Psoas muscle (tissue), 8 donors: ENCODE data around the gene LCE2A. TPM values are rescaled to one million over a fixed set of nuclear protein-coding genes. Genes with fewer than 3 reads are reported as not detected.
"Not testable (repeated sequence)": the region's sequence is repeated elsewhere in the genome, so short reads cannot be mapped to it uniquely, and the experiment has no call there.

Source experiments
- ATAC-seq, 4 donors: fragments of 200-7000 bp; cut with Tn5 transposase; one replicate each; pipeline ENCODE4 v1.9.1; 2020; ENCODE audit warnings: moderate library complexity in 3 of 4, mild to moderate bottlenecking in 2 of 4
- DNase-seq, 2 donors: peaks; one replicate each; pipeline ENCODE4 v3.0.0-alpha.2; 2020
- H3K27ac ChIP-seq: fragments of 200-600 bp; one replicate; pipeline ENCODE4 v1.8.0; 2022
- H3K27me3 ChIP-seq, 3 donors: fragments of 200-600 bp in 1 of 3; one replicate each; pipeline versions ENCODE4 v1.6.1 to v1.8.0; 2013 to 2022; ENCODE audit warnings: low read length in 2 of 3, mild to moderate bottlenecking in 2 of 3, moderate library complexity in 1 of 3; ENCODE audit not compliant: insufficient read depth in 3 of 3
- H3K36me3 ChIP-seq, 2 donors: fragments of 200-600 bp in 1 of 2; one replicate each; pipeline versions ENCODE4 v1.6.1 to v1.8.0; 2013 to 2022; ENCODE audit warnings: low read depth in 1 of 2, mild to moderate bottlenecking in 1 of 2, moderate library complexity in 1 of 2; ENCODE audit not compliant: insufficient read depth in 1 of 2
- H3K4me1 ChIP-seq: fragments of 200-600 bp; one replicate; pipeline ENCODE4 v1.8.0; 2022
- H3K4me3 ChIP-seq: fragments of 200-600 bp; one replicate; pipeline ENCODE4 v1.8.0; 2022; ENCODE audit warnings: mild to moderate bottlenecking
- H3K9me3 ChIP-seq: fragments of 200-600 bp; one replicate; pipeline ENCODE4 v1.8.0; 2022
- WGBS, 3 donors: extraction: QIAGEN DNeasy Blood & Tissue Kit; methylation state at CpG; one replicate each; pipeline versions ENCODE4 v1.1.6 to v1.1.7; 2013; 5-methylcytosine and 5-hydroxymethylcytosine counted together
- intact Hi-C, 2 donors: fragments of 100-400 bp; cut with DNase I; formaldehyde crosslinking; loops; one replicate each; pipeline versions ENCODE4 v1.11.0 to v1.14.2; 2022
- polyA plus RNA-seq, 3 donors: library from polyadenylated mRNA; stranded (reverse); fragments of 200-250 nt; gene quantifications; one replicate each; pipeline ENCODE4 v1.2.3, GENCODE V29; 2013
- total RNA-seq, 4 donors: library from RNA; stranded (reverse); fragmentation: NEBNext Ultra II Directional in 2 of 4; extraction: Animal tissue kit (Norgen Biotek cat#: 25700) in 2 of 4; gene quantifications; one replicate each; pipeline versions ENCODE4 v1.2.1 to v1.2.4, GENCODE V29; 2021 to 2023
- TF ChIP-seq, protein P1 (sequence below): fragments of 200-600 bp; IDR thresholded peaks from one replicate; pipeline ENCODE4 v1.8.0; 2022; ENCODE audit warnings: antibody characterized with exemption
- donor health status: healthy with polysubstance abuse.
- donor health status: DM: no; HTN: no; CAD: no; lungs with moderate emphysema.
- donor health status: Bipolar disorder and iron deficiency.
- donor health status: healthy.
- donor health status: DM: yes; HTN: yes; CAD: no.
- donor health status: DM: no; HTN: no; CAD: no.
- donor health status: DM: no; HTN: no; CAD: no.
- donor health status: DM: yes; HTN: yes; CAD: no.

The LCE2A gene
- total and polyA plus RNA-seq, 7 donors: not detected

DNA sequence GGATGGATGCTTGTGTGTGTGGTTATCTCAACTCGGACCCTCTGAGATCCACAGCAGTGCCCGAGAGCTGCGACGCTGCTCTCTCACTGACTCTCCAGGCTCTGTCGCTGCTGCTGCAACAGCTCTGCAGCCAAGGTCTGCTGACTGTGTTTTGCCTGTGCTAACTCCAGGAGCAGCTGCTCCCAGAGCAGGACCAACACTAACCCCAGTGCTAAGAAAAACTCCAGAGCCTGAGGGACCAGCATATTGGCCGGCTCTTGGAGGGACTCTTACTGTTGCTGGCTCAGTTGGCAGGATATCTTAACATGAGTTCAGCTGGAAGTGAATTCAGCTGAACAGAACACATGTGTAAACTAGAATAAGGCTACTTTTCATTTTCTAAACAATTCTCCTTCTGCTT lies 18.7 kb upstream of the LCE2A start:
- TF ChIP-seq, protein P1, sequence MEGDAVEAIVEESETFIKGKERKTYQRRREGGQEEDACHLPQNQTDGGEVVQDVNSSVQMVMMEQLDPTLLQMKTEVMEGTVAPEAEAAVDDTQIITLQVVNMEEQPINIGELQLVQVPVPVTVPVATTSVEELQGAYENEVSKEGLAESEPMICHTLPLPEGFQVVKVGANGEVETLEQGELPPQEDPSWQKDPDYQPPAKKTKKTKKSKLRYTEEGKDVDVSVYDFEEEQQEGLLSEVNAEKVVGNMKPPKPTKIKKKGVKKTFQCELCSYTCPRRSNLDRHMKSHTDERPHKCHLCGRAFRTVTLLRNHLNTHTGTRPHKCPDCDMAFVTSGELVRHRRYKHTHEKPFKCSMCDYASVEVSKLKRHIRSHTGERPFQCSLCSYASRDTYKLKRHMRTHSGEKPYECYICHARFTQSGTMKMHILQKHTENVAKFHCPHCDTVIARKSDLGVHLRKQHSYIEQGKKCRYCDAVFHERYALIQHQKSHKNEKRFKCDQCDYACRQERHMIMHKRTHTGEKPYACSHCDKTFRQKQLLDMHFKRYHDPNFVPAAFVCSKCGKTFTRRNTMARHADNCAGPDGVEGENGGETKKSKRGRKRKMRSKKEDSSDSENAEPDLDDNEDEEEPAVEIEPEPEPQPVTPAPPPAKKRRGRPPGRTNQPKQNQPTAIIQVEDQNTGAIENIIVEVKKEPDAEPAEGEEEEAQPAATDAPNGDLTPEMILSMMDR: no peak
- WGBS, 3 donors: 27 to 37% (median 31%) methylated on average over 6 of the region's 6 CpGs
- Histone ChIP-seq H3K36me3 (no peaks in the 10 kb centered on the region), H3K27ac (no peak overlapping the region), H3K27me3 (no peaks in the 10 kb centered on the region), H3K4me3 (no peak overlapping the region), H3K9me3 (no peaks in the 10 kb centered on the region), H3K4me1 (no peaks in the 10 kb centered on the region)
- intact Hi-C loops: no loop called here
- no peak for DNase-seq
- no peak for ATAC-seq

DNA sequence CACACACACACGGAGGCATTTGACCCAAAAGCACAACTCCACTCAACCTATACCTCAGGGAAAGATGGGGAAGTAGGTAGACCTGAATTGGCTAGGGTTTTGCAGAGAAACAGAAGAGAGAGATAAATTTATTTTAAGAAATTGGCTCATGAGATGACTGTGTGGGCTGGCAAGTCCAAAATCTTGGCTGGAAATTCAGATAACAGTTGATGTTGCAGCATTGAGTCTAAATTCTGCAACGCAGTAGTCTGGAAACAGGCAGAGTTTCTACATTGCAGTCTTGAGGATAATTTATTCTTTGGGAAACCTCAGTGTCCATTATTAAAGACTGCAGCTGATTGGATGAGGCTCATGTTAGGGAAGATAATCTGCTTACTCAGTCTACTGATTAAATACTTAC lies 16.5 kb upstream of the LCE2A start:
- Histone ChIP-seq H3K9me3 (no peaks in the 10 kb centered on the region), H3K27me3 (no peaks in the 10 kb centered on the region), H3K4me3 (no peak overlapping the region), H3K4me1 (no peaks in the 10 kb centered on the region), H3K36me3 (no peaks in the 10 kb centered on the region), H3K27ac (no peak overlapping the region)
- intact Hi-C loops: no loop called here
- DNase-seq (no peak), ATAC-seq (no peak)
- 43 to 46% (median 44%) methylated on average over 2 of the region's 2 CpGs for WGBS, 3 donors
- TF ChIP-seq, protein P1: no peak

DNA sequence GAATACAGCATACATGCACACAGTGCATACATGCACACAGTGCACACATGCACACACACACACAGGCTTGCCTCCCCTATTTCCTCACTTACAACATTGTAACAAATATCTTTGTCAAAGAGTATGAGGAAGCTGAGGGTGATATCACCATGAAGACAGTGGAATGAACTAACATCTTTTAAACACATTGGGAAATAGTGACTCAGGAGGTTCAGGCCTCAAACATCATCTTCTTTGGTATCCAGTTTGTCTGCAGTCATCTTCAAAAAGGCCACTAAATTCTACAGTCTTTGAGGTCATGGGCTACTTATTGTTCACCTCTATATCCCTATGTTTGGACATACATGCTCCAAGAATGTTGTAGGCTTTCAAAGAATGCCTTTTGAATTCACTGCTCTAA lies 14.3 kb upstream of the LCE2A start:
- no peak for ATAC-seq
- DNase-seq: no peak
- Histone ChIP-seq H3K27me3 (no peaks in the 10 kb centered on the region), H3K36me3 (no peaks in the 10 kb centered on the region), H3K4me3 (no peak overlapping the region), H3K27ac (no peak overlapping the region), H3K4me1 (no peaks in the 10 kb centered on the region), H3K9me3 (no peaks in the 10 kb centered on the region)
- intact Hi-C loops: no loop called here
- TF ChIP-seq, protein P1: no peak

DNA sequence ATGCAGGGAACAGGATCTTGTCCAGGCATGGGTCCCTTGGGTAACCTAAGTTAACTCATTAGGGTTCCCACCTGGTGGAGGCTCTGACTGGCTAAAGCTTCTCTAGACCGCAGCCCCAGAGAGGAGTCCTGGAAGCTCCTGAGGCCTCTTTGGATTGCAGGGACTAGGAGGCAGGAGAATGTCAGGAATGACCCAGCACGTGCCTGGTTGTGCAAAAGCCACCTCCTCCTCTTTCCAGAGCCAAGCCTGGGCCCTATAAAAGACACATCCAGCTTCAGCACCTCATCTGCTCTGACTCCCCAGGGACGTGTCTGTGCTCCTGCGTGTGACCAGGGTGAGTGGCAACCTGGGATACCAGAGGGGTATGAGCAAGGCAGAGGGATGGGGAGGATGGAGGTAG lies 12.3 kb upstream of the LCE2A start, which contains the start of gene LCE2B:
TSS of gene LCE2B (plus strand) at position 301 of the 400 bp plus-strand sequence. CDS start 721 bp downstream, outside the sequence.
- DNase-seq, intact Hi-C loops, ATAC-seq, H3K27ac ChIP-seq, H3K27me3 ChIP-seq, H3K36me3 ChIP-seq, H3K9me3 ChIP-seq, H3K4me3 ChIP-seq, H3K4me1 ChIP-seq: not testable (repeated sequence)
- WGBS, 3 donors: 62 to 65% (median 64%) methylated on average over 2 to 4 of the region's 4 CpGs

DNA sequence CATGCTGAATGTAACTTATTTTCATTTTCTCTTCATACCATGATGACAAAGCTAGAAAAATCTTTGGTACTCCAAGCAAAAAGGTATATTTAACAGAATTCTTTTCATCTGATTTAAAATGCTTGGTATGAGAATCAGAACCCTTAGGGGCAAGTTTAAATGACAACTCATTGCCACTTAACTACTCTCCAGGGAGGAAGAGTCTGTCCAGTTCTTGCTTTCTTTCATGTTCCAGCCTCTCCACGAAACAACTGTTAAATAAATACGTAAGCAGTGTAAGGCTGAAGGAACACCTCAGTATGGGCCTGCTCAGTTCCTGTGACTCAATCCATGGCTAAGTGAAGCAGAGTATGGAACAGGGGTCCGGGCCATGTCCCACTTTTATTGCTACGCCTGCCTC lies 1.6 kb downstream of the LCE2A start:
- no peaks in the 10 kb centered on the region for H3K9me3 ChIP-seq
- H3K27me3 ChIP-seq: no peaks in the 10 kb centered on the region
- intact Hi-C loops: no loop called here
- no peak for DNase-seq
- no peak for ATAC-seq
- H3K27ac ChIP-seq: no peak overlapping the region
- TF ChIP-seq, protein P1: no peak
- no peak overlapping the region for H3K4me3 ChIP-seq
- H3K4me1 ChIP-seq: no peaks in the 10 kb centered on the region
- H3K36me3 ChIP-seq: no peaks in the 10 kb centered on the region
- WGBS, 3 donors: 69 to 72% (median 70%) methylated on average over 4 of the region's 4 CpGs
